DND-41 (cell line): ENCODE measurements around the gene MRM1.
A peak's percentile ranks its signal among the peaks of the same experiment; 100 is the strongest.

Source experiments
- CTCF ChIP-seq: IDR thresholded peaks from 2 replicates; pipeline ENCODE4 v1.5.1; 2012; ENCODE audit warnings: borderline replicate concordance, low read length, moderate library complexity, mild to moderate bottlenecking; ENCODE audit not compliant: poor library complexity, severe bottlenecking; ENCODE audit errors: extremely low read depth
- EZH2 ChIP-seq: IDR thresholded peaks from 3 replicates; pipeline ENCODE4 v1.6.1; 2012; ENCODE audit warnings: borderline replicate concordance, low read depth, mild to moderate bottlenecking, moderate library complexity, low read length, inconsistent platforms; ENCODE audit not compliant: severe bottlenecking

- peak; percentile 30 for TF ChIP-seq CTCF
- no peak for TF ChIP-seq EZH2
Observed at GRCh38 chr17:36601303-36602029, at the start of gene MRM1.
